K562 (cell line): Measurements from ENCODE around the gene CNP. TPM values are rescaled to one million over a fixed set of nuclear protein-coding genes. Genes with fewer than 3 reads are reported as not detected.

Experiments
- ATAC-seq: fragments of 200-7000 bp; cut with Tn5 transposase; 3 replicates; pipeline ENCODE4 v1.9.1; 2020; ENCODE audit warnings: moderate library complexity
- BruUV-seq: library from RNA; stranded (reverse); fragments of 400-500 nt; replicated peaks from 2 replicates; lab custom pipeline; 2021; lab: Mats Ljungman, UMichigan
- CTCF ChIA-PET: fragments of 300-600 bp; formaldehyde crosslinking; extraction: SDS; loops from one replicate; lab custom pipeline; 2021; ENCODE audit warnings: low intra/inter-chr PET ratio; lab: Yijun Ruan, JAX
- POLR2A ChIA-PET: fragments of 300-600, 350-650 bp; sonication (Branson Sonifier 250); formaldehyde crosslinking; extraction: SDS; loops from one replicate; lab custom pipeline; 2021; ENCODE audit warnings: antibody characterized with exemption, inconsistent platforms; lab: Yijun Ruan, JAX
- DNase-seq, 4 experiments: peaks; one replicate each; pipeline versions ENCODE4 v3.0.0 to v3.0.0-alpha.2; 2011 to 2018; ENCODE audit warnings: low spot score in 3 of 4, mixed read lengths in 3 of 4; ENCODE audit errors: extremely low read depth in 1 of 4
- FAIRE-seq: peaks from 2 replicates; lab custom pipeline; 2011; peaks lifted over from hg19 to GRCh38; lab: Jason Lieb, UNC
- H2AFZ ChIP-seq: 2 replicates; pipeline ENCODE4 v1.6.0; 2011; ENCODE audit warnings: low read depth, low read length, control low read depth, inconsistent platforms
- H3K27ac ChIP-seq: fragments of 200-600 bp; 3 replicates; pipeline ENCODE4 v1.8.0; 2011; ENCODE audit warnings: low read depth, mild to moderate bottlenecking, control low read depth, inconsistent platforms, low read length, moderate library complexity, mixed read lengths; ENCODE audit errors: extremely low read depth
- H3K27me3 ChIP-seq, 2 experiments: fragments of 300-600 bp in 1 of 2; 2 replicates in 1 of 2; 3 replicates in 1 of 2; pipeline versions ENCODE4 v1.6.0 to v1.8.0; 2011; ENCODE audit warnings: inconsistent platforms in 2 of 2, low read length in 2 of 2, mild to moderate bottlenecking in 1 of 2, mixed read lengths in 1 of 2, moderate library complexity in 1 of 2; ENCODE audit not compliant: control insufficient read depth in 2 of 2, insufficient read depth in 2 of 2
- H3K36me3 ChIP-seq: fragments of 300-600 bp; 3 replicates; pipeline ENCODE4 v1.8.0; 2011; ENCODE audit warnings: mild to moderate bottlenecking, low read length, inconsistent platforms; ENCODE audit not compliant: control insufficient read depth, insufficient read depth
- H3K4me1 ChIP-seq, 2 experiments: fragments of 200-600 bp in 1 of 2; replicated peaks in 1 of 2; 2 replicates in 1 of 2; 3 replicates in 1 of 2; pipeline versions ENCODE4 v1.5.1 to v1.8.0; 2011; ENCODE audit warnings: inconsistent platforms in 2 of 2, low read length in 2 of 2, mild to moderate bottlenecking in 1 of 2, mixed read lengths in 1 of 2, moderate library complexity in 1 of 2; ENCODE audit not compliant: control insufficient read depth in 2 of 2, insufficient read depth in 2 of 2
- H3K4me2 ChIP-seq: 2 replicates; pipeline ENCODE4 v1.6.1; 2011; ENCODE audit warnings: low read length, control low read depth, inconsistent platforms, mixed read lengths; ENCODE audit not compliant: insufficient read depth
- H3K4me3 ChIP-seq: fragments of 200-600 bp; sonication (generic), shearing (Covaris generic); 2 replicates; pipeline ENCODE4 v1.5.1; 2016; ENCODE audit warnings: control low read depth, inconsistent platforms
- H3K79me2 ChIP-seq: fragments of 200-600 bp; 3 replicates; pipeline ENCODE4 v1.8.0; 2011; ENCODE audit warnings: low read length, inconsistent platforms; ENCODE audit not compliant: control insufficient read depth, insufficient read depth
- H3K9ac ChIP-seq, 2 experiments: 2 replicates each; pipeline versions ENCODE4 v1.6.0 to v1.6.1; 2011; ENCODE audit warnings: low read depth in 2 of 2, low read length in 2 of 2, control low read depth in 1 of 2, inconsistent platforms in 1 of 2, mild to moderate bottlenecking in 1 of 2, mixed read lengths in 1 of 2; ENCODE audit not compliant: insufficient read depth in 1 of 2
- H3K9me1 ChIP-seq: one replicate; pipeline ENCODE4 v1.6.0; 2011; ENCODE audit warnings: inconsistent platforms, mild to moderate bottlenecking, low read length, moderate library complexity; ENCODE audit not compliant: control insufficient read depth, insufficient read depth
- H3K9me3 ChIP-seq: replicated peaks from 2 replicates; pipeline ENCODE4 v1.5.1; 2011; ENCODE audit warnings: low read depth, low read length, inconsistent platforms; ENCODE audit not compliant: control insufficient read depth, insufficient read depth
- H4K20me1 ChIP-seq: replicated peaks from 2 replicates; pipeline ENCODE4 v1.6.1; 2011; ENCODE audit warnings: low read length, inconsistent platforms, mixed read lengths; ENCODE audit not compliant: control insufficient read depth, insufficient read depth
- CC2D1A ChIP-seq: fragments of 450-650 bp; IDR thresholded peaks from 2 replicates; pipeline ENCODE4 v1.6.1; 2017; ENCODE audit warnings: mild to moderate bottlenecking
- HMGN3 ChIP-seq: IDR thresholded peaks from 2 replicates; pipeline ENCODE4 v1.6.1; 2011; ENCODE audit warnings: borderline replicate concordance, low read depth, mild to moderate bottlenecking, mixed read lengths, low read length; ENCODE audit not compliant: insufficient read length; ENCODE audit errors: extremely low read depth
- IRF9 ChIP-seq: fragments of 450-650 bp; IDR thresholded peaks from 2 replicates; pipeline ENCODE4 v1.6.1; 2016; ENCODE audit warnings: missing biosample characterization, missing genetic modification characterization
- PCBP1 ChIP-seq: fragments of 200-400 bp; formaldehyde crosslinking; IDR thresholded peaks from 2 replicates; pipeline ENCODE4 v1.6.1; 2018; ENCODE audit warnings: mild to moderate bottlenecking, low read depth, low read length; ENCODE audit not compliant: poor library complexity, severe bottlenecking
- TRIM25 ChIP-seq: fragments of 450-650 bp; IDR thresholded peaks from 2 replicates; pipeline ENCODE4 v1.7.0; 2016; ENCODE audit warnings: borderline replicate concordance
- XRCC5 ChIP-seq: fragments of 200-400 bp; formaldehyde crosslinking; IDR thresholded peaks from 2 replicates; pipeline ENCODE4 v1.6.1; 2017; ENCODE audit warnings: low read depth, mild to moderate bottlenecking, low read length
- WGBS: fragments of 100-300 bp; shearing (Covaris generic); methylation state at CpG from one replicate; pipeline ENCODE4 v1.1.6; 2016; ENCODE audit warnings: low coverage, mixed read lengths; ENCODE audit not compliant: insufficient coverage; ENCODE audit errors: missing lambda C conversion rate; 5-methylcytosine and 5-hydroxymethylcytosine counted together
- in situ Hi-C: fragments of 300-500 bp; cut with MboI; formaldehyde crosslinking; loops from 4 replicates; pipeline ENCODE4 v1.15.0; 2018; ENCODE audit warnings: inconsistent platforms, mixed read lengths
- intact Hi-C: fragments of 100-400 bp; cut with micrococcal nuclease; formaldehyde crosslinking; loops from 2 replicates; pipeline ENCODE4 v1.14.2; 2022
- polyA plus RNA-seq, 8 experiments: library from polyadenylated mRNA; depleted of rRNA in 4 of 8; stranded (reverse) in 5 of 8; unstranded in 3 of 8; fragments of >200 nt; fragmentation: Nextera tagmentation in 2 of 8; fragmentation: Illumina TruSeq in 1 of 8; extraction: Ambion mirVana in 2 of 8; extraction: Trizol in 1 of 8; gene quantifications; 2 replicates each; pipeline versions ENCODE4 v1.2.1 to v1.2.3, GENCODE V29; 2011 to 2014; ENCODE audit warnings: inconsistent platforms in 1 of 8, missing spikeins in 1 of 8
- total RNA-seq, 7 experiments: library from RNA; depleted of rRNA in 6 of 7; stranded (reverse); fragments of >200 nt in 6 of 7; fragmentation: Illumina TruSeq in 2 of 7; extraction: Trizol in 2 of 7; gene quantifications; 2 replicates each; pipeline versions ENCODE4 v1.2.1 to v1.2.3, GENCODE V29; 2011 to 2021; ENCODE audit warnings: low replicate concordance in 1 of 7
- TF ChIP-seq, protein P1 (sequence below): fragments of 450-650 bp; IDR thresholded peaks from 2 replicates; pipeline ENCODE4 v1.6.1; 2017; ENCODE audit warnings: antibody characterized with exemption, mild to moderate bottlenecking

CNP gene
- total and polyA plus RNA-seq, 9 of the 15 experiments (the other 6 are each of a cell fraction or from before 2014, with no cell fraction given), result 1.7 to 52.0 (median 29.1) TPM

DNA sequence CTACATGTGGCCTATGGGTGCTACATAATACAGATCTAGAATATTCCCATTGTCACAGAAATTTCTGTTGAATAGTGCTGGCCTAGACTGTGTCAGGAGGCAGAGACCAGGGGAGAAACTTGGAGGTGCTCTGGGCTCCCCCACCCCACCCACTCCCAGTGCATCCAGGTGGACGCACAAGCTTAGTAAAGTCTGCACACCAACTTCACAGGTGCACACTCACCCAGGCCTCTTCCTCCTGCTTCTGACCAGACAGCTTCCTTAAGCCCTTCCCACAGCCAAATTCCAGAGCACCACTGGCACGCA, 7.6 kb upstream of the CNP start (continued):
- TF ChIP-seq TRIM25, result no peak
- TF ChIP-seq PCBP1, result no peak

GRCh38 chr17:41959336-41960095, 7.1 kb upstream of the CNP start:
- no peaks in the 10 kb centered on the region for H3K79me2 ChIP-seq
- 39% methylated on average over 14 of the region's 17 CpGs for WGBS
- ChIA-PET CTCF (interaction anchor here (1.5 to 1.8 kb wide), 2 partner anchors 29 to 221 kb away, joined by 9 to 14 read pairs; partner anchors contain the start of gene ODAD4), POLR2A (interaction anchor here (0.6 to 3.0 kb wide), 10 partner anchors 10 to 546 kb away, joined by 3 to 9 read pairs (median 3); partner anchors contain the start of genes JUP, KLHL11 and ODAD4)
- H3K4me1 ChIP-seq, result peaks cover 23 to 29% of the 10 kb centered on the region in 2 experiments
- peak overlapping the region; percentile 28; the same call in 1 of the 3 replicates for H3K27ac ChIP-seq
- no peaks in the 10 kb centered on the region for H3K36me3 ChIP-seq
- H3K4me3 ChIP-seq, result no peak overlapping the region
- peak overlapping the region; percentile 24 to 62; a peak in 3 of 4 replicates for H3K9ac ChIP-seq
- BruUV-seq, result no TSS peak
- FAIRE-seq, result peak; percentile 87
- in situ Hi-C loops, result loop anchor here (5.0 kb wide), 3 partner anchors 57 to 222 kb away; partner anchors contain the start of gene DHX58
- no peaks in the 10 kb centered on the region for H3K9me3 ChIP-seq
- peaks cover 3% of the 10 kb centered on the region for H3K9me1 ChIP-seq
- intact Hi-C loops, result loop anchor here (1.0 to 5.0 kb wide), 6 partner anchors 29 to 448 kb away; partner anchors contain the start of genes ACLY, KCNH4 and ODAD4
- H3K27me3 ChIP-seq, result no peaks in the 10 kb centered on the region
- ATAC-seq, result peak; percentile 88
- H4K20me1 ChIP-seq, result no peaks in the 10 kb centered on the region
- peak; percentile 58 to 80 (median 69) for DNase-seq
- H2AFZ ChIP-seq, result peak overlapping the region; percentile 98
- H3K4me2 ChIP-seq, result peak overlapping the region; percentile 21; the same call in 1 of the 2 replicates
- TF ChIP-seq CC2D1A (0 out of 2 replicates have a peak, but pooled peaks have one; percentile 24), HMGN3 (peak; percentile 21), XRCC5 (0 out of 2 replicates have a peak, but pooled peaks have one; percentile 41), IRF9 (tag) (no peak)
- TF ChIP-seq, protein P1, sequence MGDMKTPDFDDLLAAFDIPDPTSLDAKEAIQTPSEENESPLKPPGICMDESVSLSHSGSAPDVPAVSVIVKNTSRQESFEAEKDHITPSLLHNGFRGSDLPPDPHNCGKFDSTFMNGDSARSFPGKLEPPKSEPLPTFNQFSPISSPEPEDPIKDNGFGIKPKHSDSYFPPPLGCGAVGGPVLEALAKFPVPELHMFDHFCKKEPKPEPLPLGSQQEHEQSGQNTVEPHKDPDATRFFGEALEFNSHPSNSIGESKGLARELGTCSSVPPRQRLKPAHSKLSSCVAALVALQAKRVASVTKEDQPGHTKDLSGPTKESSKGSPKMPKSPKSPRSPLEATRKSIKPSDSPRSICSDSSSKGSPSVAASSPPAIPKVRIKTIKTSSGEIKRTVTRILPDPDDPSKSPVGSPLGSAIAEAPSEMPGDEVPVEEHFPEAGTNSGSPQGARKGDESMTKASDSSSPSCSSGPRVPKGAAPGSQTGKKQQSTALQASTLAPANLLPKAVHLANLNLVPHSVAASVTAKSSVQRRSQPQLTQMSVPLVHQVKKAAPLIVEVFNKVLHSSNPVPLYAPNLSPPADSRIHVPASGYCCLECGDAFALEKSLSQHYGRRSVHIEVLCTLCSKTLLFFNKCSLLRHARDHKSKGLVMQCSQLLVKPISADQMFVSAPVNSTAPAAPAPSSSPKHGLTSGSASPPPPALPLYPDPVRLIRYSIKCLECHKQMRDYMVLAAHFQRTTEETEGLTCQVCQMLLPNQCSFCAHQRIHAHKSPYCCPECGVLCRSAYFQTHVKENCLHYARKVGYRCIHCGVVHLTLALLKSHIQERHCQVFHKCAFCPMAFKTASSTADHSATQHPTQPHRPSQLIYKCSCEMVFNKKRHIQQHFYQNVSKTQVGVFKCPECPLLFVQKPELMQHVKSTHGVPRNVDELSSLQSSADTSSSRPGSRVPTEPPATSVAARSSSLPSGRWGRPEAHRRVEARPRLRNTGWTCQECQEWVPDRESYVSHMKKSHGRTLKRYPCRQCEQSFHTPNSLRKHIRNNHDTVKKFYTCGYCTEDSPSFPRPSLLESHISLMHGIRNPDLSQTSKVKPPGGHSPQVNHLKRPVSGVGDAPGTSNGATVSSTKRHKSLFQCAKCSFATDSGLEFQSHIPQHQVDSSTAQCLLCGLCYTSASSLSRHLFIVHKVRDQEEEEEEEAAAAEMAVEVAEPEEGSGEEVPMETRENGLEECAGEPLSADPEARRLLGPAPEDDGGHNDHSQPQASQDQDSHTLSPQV, result peak; percentile 34; the same call in 1 of the 2 replicates
